HEK293 (cell line): ENCODE data around the gene SPON1.

Source experiments
- CTCF ChIP-seq: fragments of 450-650 bp; formaldehyde crosslinking; IDR thresholded peaks from 2 replicates; pipeline ENCODE4 v1.5.1; 2016; ENCODE audit warnings: missing biosample characterization, missing genetic modification characterization
- KLF16 ChIP-seq: fragments of 450-650 bp; formaldehyde crosslinking; IDR thresholded peaks from 2 replicates; pipeline ENCODE4 v1.5.1; 2017; ENCODE audit warnings: missing biosample characterization, missing genetic modification characterization
- REST ChIP-seq: fragments of 450-650 bp; formaldehyde crosslinking; IDR thresholded peaks from 2 replicates; pipeline ENCODE4 v1.5.1; 2016; ENCODE audit warnings: missing biosample characterization, missing genetic modification characterization
- ZEB2 ChIP-seq: fragments of 450-650 bp; formaldehyde crosslinking; IDR thresholded peaks from 2 replicates; pipeline ENCODE4 v1.5.1; 2016; ENCODE audit warnings: missing biosample characterization, missing genetic modification characterization
- ZNF629 ChIP-seq: fragments of 450-650 bp; formaldehyde crosslinking; IDR thresholded peaks from 2 replicates; pipeline ENCODE4 v1.5.1; 2017; ENCODE audit warnings: missing biosample characterization, missing genetic modification characterization

- TF ChIP-seq ZEB2 (no peak), KLF16 (tag by site-specific recombination) (no peak), CTCF (tag by site-specific recombination) (no peak), ZNF629 (tag by site-specific recombination) (no peak), REST (tag by site-specific recombination) (no peak)
Observed at GRCh38 chr11:14095882-14096281, 133.4 kb downstream of the SPON1 start.
